Uterus (tissue), 2 donors: ENCODE data around the gene LIMK2.

Experiments used
- POLR2A ChIP-seq, 2 donors: fragments of 450-650 bp; IDR thresholded peaks; one replicate each; pipeline ENCODE4 v1.6.1; 2016; ENCODE audit warnings: antibody characterized with exemption in 2 of 2, mild to moderate bottlenecking in 1 of 2, moderate library complexity in 1 of 2
- TF ChIP-seq, protein P1 (sequence below), 4 experiments: fragments of 200-600 bp in 2 of 4; fragments of 450-650 bp in 2 of 4; sonication (generic) in 2 of 4; IDR thresholded peaks; one replicate each; pipeline ENCODE4 v1.5.1; 2016 to 2019; ENCODE audit warnings: antibody characterized with exemption in 4 of 4, mild to moderate bottlenecking in 2 of 4, moderate library complexity in 1 of 4

DNA sequence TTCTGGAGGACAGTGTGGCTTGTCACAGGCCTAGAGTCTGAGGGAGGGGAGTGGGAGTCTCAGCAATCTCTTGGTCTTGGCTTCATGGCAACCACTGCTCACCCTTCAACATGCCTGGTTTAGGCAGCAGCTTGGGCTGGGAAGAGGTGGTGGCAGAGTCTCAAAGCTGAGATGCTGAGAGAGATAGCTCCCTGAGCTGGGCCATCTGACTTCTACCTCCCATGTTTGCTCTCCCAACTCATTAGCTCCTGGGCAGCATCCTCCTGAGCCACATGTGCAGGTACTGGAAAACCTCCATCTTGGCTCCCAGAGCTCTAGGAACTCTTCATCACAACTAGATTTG is 67.2 kb downstream of the LIMK2 start:
- TF ChIP-seq, protein P1, sequence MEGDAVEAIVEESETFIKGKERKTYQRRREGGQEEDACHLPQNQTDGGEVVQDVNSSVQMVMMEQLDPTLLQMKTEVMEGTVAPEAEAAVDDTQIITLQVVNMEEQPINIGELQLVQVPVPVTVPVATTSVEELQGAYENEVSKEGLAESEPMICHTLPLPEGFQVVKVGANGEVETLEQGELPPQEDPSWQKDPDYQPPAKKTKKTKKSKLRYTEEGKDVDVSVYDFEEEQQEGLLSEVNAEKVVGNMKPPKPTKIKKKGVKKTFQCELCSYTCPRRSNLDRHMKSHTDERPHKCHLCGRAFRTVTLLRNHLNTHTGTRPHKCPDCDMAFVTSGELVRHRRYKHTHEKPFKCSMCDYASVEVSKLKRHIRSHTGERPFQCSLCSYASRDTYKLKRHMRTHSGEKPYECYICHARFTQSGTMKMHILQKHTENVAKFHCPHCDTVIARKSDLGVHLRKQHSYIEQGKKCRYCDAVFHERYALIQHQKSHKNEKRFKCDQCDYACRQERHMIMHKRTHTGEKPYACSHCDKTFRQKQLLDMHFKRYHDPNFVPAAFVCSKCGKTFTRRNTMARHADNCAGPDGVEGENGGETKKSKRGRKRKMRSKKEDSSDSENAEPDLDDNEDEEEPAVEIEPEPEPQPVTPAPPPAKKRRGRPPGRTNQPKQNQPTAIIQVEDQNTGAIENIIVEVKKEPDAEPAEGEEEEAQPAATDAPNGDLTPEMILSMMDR (IDR thresholded peaks at IDR 0.05) = no peak
- no peak for TF ChIP-seq POLR2A (IDR thresholded peaks at IDR 0.05)
